GM19372 (cell line): ENCODE measurements around the gene PPM1L.

Experiments used
- ATAC-seq: cut with Tn5 transposase; IDR thresholded peaks from one replicate; pipeline ENCODE4 v1.9.1; 2021; ENCODE audit warnings: mild to moderate bottlenecking, low read depth, moderate library complexity; ENCODE audit not compliant: unreplicated experiment

Gene PPM1L

GRCh38 chr3:161070980-161071663, 315.1 kb downstream of the PPM1L start:
- ATAC-seq: no peak

- no peak for ATAC-seq
Observed at GRCh38 chr3:161072211-161072621, 316.2 kb downstream of the PPM1L start.

GRCh38 chr3:161072751-161073150, 316.7 kb downstream of the PPM1L start:
- ATAC-seq: no peak

- ATAC-seq: no peak
Observed at GRCh38 chr3:161073181-161073580, 317.1 kb downstream of the PPM1L start.

GRCh38 chr3:161081633-161082032, 325.6 kb downstream of the PPM1L start:
- peak; percentile 77 for ATAC-seq

- peak; percentile 22 for ATAC-seq
Observed at GRCh38 chr3:161082063-161082462, 326.0 kb downstream of the PPM1L start.

GRCh38 chr3:161083131-161083530, 327.1 kb downstream of the PPM1L start:
- no peak for ATAC-seq

GRCh38 chr3:161084277-161084676, 328.2 kb downstream of the PPM1L start:
- ATAC-seq: no peak

- ATAC-seq: no peak
Observed at GRCh38 chr3:161093895-161094294, 337.9 kb downstream of the PPM1L start.

GRCh38 chr3:161096771-161097367, 340.8 kb downstream of the PPM1L start:
- ATAC-seq: no peak

GRCh38 chr3:161100994-161101393, 345.0 kb downstream of the PPM1L start:
- no peak for ATAC-seq

GRCh38 chr3:161101609-161102008, 345.6 kb downstream of the PPM1L start:
- no peak for ATAC-seq

- no peak for ATAC-seq
Observed at GRCh38 chr3:161103776-161104385, 347.9 kb downstream of the PPM1L start.

- peak; percentile 67 for ATAC-seq
Observed at GRCh38 chr3:161104561-161105551, 348.8 kb downstream of the PPM1L start, which contains the start of gene B3GALNT1. B3GALNT1 (minus strand) TSS chr3:161105349; CDS start chr3:161086754, 18,595 bp downstream.

GRCh38 chr3:161107311-161107710, 351.3 kb downstream of the PPM1L start:
- ATAC-seq: no peak

GRCh38 chr3:161108840-161109239, 352.8 kb downstream of the PPM1L start:
- ATAC-seq: no peak

GRCh38 chr3:161117646-161118045, 361.6 kb downstream of the PPM1L start:
- no peak for ATAC-seq

- ATAC-seq: no peak
Observed at GRCh38 chr3:161126495-161126894, 370.5 kb downstream of the PPM1L start.
